HL-60 (cell line): ENCODE measurements around the gene LUM.

ENCODE experiments used
- POLR2AphosphoS5 ChIP-seq: IDR thresholded peaks from 2 replicates; pipeline ENCODE4 v1.6.1; 2012; ENCODE audit warnings: low read depth
- REST ChIP-seq: IDR thresholded peaks from 2 replicates; pipeline ENCODE4 v1.6.1; 2012; ENCODE audit warnings: low read depth; ENCODE audit not compliant: insufficient replicate concordance
- TF ChIP-seq, protein P1 (sequence below): IDR thresholded peaks from one replicate; pipeline ENCODE4 v1.5.1; 2011; ENCODE audit warnings: low read length, control low read depth, inconsistent platforms; ENCODE audit not compliant: insufficient read depth

- TF ChIP-seq, protein P1, sequence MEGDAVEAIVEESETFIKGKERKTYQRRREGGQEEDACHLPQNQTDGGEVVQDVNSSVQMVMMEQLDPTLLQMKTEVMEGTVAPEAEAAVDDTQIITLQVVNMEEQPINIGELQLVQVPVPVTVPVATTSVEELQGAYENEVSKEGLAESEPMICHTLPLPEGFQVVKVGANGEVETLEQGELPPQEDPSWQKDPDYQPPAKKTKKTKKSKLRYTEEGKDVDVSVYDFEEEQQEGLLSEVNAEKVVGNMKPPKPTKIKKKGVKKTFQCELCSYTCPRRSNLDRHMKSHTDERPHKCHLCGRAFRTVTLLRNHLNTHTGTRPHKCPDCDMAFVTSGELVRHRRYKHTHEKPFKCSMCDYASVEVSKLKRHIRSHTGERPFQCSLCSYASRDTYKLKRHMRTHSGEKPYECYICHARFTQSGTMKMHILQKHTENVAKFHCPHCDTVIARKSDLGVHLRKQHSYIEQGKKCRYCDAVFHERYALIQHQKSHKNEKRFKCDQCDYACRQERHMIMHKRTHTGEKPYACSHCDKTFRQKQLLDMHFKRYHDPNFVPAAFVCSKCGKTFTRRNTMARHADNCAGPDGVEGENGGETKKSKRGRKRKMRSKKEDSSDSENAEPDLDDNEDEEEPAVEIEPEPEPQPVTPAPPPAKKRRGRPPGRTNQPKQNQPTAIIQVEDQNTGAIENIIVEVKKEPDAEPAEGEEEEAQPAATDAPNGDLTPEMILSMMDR: no peak
- TF ChIP-seq REST (no peak), POLR2AphosphoS5 (no peak)
Observed at GRCh38 chr12:91113621-91114020, 2.3 kb upstream of the LUM start.
